Measurements from ENCODE around the gene LRP1B.
"Not testable (repeated sequence)": the region's sequence is repeated elsewhere in the genome, so short reads cannot be mapped to it uniquely, and the experiment has no call there.

LRP1B gene

DNA sequence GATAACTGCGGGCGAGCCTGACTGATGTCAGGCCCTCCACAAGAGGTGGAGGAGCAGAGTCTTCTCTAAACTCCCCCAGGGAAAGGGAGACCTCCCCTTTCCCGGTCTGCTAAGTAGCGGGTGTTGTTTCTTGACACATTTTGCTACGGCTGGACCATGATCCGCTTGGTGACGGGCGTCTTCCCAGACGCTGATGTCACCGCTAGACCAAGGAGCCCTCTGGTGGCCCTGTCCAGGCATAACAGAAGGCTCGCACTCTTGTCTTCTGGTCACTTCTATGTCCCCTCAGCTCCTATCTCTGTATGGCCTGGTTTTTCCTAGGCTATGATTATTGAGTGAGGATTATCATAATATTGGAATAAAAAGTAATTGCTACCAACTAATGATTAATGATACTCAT, 1166.5 kb downstream of the LRP1B start:
- DNase-seq = not testable (repeated sequence)

DNA sequence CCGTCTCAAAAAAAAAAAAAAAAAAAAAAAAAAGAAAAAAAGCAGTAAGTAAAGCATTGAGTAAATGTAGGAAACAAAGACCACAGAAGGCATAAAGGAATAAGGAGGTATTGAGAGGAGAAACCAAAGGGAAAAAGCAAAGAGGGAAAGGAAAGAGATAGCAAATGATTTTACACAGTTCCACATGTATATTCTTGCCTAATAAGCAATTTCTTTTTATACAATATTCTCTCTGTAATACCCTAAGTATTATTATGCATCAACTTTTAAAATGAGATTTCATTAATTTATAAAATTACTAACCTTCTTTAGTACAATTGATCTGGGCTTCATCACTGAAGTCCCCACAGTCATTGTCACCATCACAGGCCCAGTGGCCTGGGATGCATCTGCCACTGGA, 1180.9 kb downstream of the LRP1B start:
- DNase-seq = no peak

DNA sequence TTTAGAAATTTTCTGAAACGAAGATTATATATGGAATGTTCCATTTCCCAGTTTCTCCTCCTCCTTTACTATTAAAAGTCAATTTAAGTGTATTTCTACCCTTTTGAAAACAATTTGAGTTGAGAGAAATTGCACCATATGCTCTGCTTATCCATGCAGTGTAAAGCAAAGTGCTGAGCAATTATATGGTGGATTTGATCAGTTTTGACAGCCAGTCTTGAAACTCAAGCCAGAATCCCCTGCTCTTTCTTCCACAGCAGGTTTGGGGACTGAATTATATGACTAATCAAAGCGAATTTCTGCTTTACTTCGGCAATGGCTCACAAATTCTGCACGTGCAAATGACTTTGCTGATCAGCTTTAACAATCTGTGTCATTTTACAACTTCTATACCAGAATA, 1183.6 kb downstream of the LRP1B start:
- DNase-seq = no peak

DNA sequence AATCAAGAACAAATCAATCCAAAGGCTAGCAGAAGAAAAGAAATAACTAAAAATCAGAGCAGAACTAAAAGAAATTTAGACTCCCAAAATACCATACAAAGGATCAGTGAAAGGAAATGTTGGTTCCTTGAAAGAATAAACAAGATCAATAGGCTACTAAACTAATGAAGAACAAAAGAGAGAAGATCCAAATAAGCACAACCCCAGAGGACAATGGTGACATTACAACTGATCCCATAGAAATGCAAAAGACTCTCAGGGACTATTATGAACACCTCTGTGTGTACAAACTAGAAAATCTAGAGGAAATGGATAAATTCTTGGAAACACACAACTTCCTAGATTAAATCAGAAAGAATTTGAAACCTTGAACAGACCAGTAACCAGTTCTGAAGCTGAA, 1186.9 kb downstream of the LRP1B start:
- DNase-seq = no peak

DNA sequence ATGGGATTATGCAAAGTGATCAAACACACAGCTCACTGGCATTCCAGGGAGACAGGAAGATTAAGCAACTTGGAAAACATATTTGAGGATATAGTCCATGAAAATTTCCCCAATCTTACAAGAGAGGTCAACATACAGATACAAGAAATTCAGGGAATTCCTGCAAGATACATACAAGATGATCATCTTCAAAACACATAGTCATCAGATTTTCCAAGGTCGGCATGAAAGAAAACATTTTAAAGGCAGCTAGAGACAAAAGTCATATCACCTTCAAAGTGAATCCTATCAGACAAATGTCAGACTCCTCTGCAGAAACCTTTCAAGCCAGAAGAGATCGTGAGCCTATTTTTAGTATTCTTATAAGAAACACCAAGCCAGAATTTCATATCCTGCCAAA, 1188.5 kb downstream of the LRP1B start:
- no peak for DNase-seq

DNA sequence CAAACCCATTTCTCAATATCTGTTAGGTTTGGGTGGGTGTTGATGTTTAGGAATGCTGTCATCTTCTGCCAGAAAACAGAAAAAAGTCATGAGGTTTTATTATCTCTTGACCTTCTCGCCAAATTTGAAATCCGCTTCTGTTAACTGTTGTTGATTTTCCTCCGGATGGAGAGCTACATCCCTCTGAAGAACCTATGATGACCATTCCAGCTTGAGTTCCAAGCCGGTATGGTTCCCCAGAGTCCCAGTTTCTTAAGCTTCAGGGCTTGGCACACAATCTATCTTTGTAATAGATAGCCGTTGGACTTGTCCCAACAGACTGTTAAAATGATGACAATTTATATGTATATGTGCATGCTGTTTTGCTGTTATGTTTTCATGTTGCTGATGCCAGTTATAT, 1201.0 kb downstream of the LRP1B start:
- no peak for DNase-seq

DNA sequence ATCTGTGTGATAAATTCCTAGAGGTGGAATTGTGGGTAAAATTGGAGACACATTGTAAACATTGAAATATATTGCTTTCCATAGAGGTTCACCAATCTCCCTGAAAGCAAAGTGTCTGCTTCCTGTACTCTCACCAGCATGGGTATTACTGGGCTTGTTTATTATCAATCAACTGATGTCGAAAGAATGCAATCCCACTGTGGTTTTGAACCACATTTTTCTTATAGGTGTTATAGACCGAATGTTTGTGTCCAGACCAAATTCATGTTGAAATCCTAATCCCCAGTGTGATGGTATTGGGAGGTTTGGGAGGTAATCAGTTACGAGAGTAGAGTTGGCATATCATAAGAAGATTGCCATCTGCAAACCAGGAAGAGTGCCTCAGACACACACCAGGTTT, 1212.4 kb downstream of the LRP1B start:
- DNase-seq = no peak

DNA sequence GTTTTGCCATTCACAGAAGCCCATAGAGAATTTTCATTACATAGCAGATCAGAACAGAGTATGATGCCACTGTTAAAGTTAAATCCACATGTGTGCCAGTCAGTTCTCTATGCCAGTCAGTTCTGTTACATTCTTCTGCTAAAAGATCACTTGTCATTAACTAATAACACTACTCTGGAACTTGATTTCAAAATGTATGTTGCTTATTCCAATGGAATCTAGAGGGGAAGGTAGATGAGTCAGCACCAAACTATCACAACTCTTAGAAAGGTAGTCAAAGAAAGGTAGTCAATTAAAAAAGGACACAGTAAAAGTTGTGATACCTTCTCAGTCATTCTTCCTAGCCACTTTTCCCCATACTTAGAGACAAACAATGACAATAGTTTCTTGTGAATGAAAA, 1214.4 kb downstream of the LRP1B start:
- no peak for DNase-seq

DNA sequence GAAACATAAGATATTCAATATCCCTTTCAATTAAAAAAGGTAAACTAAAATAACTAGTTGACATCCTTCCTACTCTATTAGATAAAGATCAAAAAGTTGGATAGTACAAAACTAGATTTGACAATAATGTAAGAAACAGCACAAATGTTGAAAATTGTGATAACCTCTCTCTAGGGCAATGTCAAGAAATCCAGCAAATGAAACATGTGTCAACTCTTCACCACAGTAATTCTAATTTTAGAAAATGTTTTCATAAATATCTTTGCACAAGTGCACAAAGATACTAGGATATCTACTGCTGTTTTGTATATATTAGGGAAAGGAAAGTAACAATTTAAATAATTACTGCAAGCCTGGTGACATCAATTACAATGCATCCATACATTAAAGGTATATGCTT, 1220.1 kb downstream of the LRP1B start:
- DNase-seq = no peak

DNA sequence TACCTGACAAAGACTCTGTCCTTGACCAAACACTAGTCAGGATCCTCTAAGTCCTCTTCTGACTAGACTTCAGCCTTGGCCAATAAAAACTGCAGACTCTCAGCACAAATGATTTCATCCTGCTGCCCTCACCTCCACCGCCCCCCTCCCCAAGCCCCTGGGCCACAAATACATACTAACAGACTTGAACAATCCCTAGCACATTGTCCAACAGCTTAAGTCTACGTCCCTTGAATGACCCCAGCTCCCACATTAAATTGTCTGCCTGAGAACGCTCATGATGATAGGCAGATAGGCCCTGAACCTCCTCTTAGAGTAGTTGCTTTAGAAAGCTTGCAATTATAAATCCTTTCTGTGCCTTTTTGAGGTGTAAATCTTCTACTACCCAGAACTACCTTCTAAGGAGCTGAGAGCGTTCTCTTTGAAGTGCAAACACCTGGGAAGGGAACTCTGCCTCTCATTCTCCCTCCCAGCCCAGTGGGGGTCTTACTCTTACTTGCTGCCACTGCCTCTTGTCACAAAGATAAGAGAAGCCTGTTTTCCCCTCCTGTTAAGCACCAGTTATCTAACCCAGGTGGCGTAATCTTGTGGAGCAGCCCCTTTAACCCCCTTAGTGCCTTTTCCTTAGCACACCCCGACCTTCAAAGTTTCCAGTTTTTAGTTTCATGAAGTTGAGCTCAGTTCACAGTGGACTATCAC, 1225.6 kb downstream of the LRP1B start:
- DNase-seq = no peak

DNA sequence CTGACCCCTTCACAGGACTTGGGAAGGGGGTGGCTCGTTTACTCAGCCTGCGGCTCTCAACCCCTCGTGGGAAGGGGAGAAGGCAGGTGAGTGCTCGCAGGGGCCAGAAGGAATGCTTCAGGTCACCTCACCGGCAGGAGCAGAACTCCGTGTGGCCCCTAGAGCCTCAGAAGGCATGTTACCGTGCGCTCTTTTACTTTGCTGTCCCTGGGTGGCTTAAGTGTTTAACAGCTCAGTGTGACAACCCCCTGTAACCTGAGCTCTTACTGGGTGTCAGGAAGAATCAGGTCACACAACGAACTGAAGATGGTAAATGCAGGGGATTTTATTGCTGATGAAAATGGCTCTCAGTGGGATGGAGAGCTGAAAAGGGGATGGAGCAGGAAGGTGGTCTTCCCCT, 1235.4 kb downstream of the LRP1B start:
- DNase-seq = no peak

DNA sequence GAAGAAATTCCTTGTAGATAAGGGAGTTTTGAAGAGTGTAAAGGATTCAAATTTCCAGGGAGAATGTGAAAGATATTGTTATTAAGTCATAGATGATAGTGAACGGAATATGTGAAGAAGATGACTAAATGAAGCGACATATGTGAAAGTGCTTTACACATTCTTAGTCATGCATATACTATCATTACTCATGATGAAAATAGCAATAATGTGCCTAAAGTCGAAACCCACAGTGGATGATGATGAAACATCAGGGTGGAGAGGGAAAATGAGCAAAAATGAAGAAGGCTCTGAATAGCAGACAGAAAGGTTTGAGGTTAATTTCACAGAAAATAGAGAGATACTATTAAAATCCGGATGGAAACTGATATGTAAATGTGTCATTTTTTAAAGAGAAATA, 1237.1 kb downstream of the LRP1B start:
- no peak for DNase-seq

DNA sequence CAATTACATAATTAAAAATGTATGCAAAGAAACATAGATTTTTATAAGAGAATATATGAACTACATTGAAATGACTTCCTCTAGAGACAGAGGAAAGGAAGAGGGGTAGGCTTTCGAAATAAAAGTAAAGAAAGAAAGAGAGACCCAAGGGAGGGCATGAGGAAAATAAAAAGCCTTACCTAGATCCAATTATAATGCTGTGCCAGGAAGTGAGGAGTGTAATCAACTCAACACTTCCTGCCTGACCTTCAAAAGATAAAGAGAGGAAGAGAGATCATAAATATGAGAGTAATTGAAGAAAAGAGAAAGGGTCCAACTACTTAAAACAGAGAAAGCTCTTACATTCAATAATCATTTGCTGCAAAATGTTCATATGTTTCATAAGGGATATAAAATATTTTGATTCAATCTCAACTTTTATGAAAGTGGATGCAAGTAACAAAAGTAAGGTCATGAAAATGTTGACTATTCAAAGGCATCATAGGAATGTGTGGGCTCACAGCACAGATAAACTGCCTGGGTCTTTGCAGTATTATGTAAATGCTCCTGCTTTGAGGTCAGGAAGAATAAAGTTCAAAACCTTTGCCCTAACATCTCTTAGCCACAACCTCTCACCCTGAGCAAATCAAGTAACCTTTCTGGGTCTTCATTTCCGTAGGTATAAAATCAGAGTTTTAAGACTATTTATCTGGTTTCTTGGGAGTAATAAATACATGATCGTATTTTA, 1237.7 kb downstream of the LRP1B start:
- DNase-seq = no peak

DNA sequence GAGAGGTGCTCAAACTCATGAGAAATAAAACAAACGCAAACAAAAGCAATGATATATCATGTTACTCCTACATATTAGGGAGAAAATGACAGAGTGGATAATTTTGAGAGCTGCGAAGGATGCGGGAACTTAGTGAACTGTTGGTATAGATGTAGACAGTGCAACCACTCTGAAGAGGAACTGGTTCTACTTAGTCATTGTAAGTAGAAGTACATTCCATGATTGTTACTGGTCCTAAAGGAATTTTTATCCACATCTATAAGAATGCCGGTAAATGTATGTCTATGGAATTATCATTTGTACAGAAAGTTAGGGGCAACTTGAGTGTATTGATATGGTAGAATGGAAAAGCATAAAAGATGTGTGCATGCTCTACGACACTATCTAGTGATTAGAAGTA, 1238.4 kb downstream of the LRP1B start:
- no peak for DNase-seq

DNA sequence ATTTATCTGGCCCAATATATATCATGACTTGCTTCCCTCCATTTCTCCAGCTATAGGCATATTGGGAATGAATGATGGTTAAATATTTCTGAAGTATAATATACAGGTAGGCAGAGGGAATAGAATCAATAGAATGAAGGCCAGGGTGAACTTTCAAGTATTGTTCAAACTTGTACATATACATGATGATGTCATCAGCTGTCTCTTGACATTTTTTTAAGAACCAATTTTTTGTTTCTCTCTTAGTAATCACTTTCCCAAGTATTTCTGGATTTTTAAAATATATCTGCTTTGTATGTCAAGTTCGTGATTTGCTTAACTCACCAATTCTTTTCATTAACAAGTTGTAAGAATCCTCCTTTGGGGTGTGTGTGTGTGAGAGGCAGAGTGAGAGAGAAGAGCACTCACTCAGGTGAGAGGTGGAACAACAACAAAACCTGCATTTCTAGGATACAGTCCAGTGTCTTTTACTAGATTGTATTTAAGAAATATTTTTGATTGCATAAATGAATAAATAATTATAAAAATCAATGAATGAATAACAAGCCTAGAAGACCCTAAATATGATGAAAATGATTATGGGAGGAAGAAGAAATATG, 1239.1 kb downstream of the LRP1B start:
- DNase-seq = no peak

DNA sequence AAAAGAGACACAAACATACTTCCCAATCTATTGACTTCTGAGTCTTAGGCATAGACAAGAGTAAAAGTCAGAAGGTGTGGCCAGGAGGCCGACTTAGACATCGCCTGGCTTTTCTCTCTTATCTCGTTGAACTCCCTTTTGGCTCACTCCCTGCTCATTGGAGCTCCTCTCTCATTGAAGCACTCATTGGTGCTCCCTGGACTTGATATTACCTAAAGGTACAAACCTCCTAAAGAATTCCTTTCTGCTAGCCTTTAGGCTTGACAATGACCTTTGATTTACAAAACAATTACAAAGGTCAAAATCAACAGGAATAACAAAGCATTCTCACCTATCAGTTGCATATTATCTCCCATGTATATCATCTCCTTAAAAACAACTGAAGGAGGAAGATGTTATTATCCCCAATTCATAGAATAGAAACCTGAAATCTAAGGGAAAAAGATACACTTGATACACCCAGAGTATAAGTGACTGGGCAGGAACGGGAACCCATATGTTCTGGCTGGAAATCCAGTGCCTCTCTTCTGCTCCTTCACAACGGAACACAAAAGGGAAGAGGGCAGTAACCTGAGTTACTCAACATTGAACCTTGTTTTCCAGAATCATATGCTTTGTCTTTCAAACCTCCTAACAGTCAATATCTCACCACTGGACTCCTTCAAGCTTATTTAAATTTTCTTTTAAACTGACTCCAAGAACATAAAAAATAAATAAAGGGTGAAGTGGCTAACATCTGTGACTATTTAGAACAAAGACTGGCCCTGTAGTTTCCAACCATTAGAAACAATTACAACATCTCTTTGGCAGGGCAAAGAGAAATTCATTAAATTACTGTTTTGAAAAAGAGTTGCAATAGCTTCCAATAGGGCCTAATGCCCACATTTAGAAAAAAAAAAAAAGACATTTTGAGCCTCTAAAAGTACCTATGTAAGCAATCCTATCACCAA, 1247.9 kb downstream of the LRP1B start:
- DNase-seq = no peak

DNA sequence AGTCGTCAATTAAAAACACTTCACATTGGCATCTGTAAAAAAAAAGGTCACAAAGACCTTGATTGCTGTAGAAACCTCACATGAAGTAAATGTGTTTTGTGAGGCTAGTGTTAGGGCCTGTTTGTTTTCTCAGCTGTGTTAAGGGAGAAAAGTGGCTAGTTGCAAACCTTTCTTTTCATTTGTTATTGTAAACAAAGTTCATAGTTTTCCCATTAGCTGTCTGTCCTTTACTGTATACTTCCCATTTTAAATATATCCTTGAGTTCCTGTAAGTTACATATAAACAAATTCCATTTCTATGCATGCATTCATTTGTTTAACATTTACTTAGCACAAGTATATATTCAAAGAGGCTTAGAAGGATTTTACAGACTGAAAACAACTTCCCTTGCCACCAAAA, 1250.2 kb downstream of the LRP1B start:
- no peak for DNase-seq

DNA sequence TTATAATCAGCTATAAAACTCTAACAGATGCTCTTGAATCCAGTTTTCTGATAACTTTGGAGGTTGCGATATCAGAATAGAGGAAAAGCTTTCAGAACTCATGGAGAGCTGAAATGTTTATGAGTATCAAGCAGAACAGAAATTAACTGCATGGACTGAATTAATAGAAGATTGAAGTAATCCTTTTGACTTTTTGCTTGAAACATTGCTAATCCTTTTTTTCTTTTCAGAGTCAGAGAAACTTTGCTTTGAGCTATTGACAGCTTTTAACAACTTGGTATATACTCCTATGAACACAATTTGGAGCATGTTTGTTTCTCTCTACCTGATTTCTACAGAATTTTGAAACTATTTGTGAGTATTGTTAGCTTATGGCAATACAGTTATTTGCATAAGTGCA, 1254.8 kb downstream of the LRP1B start:
- DNase-seq = no peak

DNA sequence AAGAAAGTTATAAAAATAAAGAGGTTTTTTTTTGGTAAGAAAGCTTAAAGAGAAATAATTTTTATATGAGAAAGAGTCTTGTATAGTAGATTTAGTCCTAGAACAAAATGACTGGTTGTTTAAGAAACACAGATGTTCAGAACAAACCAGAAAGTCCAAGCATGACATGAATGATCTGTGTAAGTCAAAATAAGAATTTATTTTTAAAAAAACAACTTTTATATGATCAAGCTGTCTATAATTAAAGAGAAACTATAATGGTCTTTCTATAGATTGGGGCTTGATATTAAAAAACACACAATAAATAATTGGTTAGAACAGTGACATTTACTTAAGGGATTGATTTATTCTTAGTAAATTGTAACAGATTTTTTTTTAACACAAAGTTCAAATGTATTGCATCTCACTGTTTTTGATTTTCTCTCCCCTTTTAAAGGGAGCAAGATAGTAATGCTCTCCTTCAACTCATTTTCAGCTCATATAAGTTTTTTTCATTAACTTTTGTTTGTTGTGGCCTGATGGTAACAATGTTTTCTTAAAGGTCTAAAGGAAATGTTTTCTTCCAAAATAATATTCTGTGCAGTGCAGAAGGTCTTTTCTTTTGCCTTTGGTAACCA, 1256.8 kb downstream of the LRP1B start:
- DNase-seq = no peak

DNA sequence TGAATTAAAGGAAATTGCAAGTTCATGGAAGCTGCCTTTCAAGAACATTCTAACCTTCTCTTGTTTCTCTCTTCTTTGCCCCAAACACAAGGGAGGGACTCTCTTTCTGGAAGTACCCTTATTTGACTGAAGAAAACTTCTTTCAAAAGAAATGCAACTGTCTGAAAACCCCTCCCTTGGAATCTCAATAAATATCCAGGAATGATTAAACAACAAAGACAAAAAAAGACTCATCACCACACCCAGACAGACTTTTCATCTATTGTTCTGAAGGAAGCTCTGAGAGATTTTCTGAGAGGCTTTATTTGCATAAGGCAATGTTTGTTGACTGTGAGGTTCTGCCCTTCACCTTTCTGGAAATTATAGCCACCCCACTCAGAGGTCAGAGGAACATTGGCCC, 1260.9 kb downstream of the LRP1B start:
- no peak for DNase-seq

DNA sequence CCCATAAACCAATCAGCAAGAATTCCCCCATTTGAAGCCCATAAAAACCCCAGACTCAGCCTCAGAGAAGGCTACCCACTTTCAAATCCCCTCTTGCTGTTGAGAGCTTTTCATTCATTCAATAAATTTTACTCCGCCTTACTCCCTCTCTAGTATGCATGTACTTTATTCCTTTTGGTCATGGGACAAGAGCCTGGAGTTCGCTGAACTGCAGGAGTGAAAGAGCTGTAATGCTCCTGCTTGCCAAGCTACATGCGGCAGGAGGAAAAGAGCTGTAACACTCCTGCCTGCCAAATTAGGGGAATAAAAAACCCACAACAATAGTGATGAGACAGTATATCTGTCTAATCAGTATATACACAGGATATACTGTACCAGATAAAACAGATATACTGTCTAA, 1261.7 kb downstream of the LRP1B start:
- no peak for DNase-seq

DNA sequence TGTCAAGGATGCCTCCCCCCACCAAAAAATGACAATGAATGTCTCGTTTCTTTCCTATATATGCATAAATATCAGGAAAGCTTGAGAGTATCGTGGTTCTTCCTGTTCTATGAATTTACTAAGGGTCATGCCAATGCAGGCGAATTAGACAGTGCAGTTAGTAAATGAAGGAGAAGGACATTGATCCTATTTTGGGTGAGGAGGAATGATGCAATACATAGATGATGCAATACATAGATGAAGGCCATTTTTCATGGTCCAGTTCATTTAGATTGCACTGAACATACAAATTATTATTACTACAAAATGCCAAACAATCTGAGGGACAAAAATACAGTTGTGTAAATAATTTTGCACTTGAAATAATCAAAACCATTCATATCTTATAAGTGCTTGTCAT, 1265.0 kb downstream of the LRP1B start:
- DNase-seq = no peak

DNA sequence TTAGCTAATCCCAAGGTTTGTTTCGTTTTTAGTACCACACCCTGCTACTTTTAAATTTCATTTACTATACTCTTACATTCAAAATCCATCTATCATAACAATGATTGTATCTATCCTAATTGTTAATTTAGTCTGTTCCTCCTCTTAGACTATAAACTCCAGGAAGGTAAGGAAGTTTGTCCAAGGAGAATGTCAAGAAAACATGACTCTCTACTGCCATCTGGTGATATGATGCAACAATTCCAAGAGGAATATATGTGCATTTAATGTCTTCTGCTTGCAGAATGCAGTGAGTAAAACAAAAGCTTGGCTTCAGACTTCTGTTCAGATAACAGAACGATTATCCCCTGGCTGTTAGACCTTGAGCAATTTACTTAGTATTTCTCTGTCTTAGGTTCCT, 1267.1 kb downstream of the LRP1B start:
- no peak for DNase-seq
